22Rv1 (cell line): ENCODE data around the gene UBC.

Source experiments
- ZFX ChIP-seq: fragments of 450-650 bp; IDR thresholded peaks from 2 replicates; pipeline ENCODE4 v1.6.1; 2017; ENCODE audit warnings: antibody characterized with exemption, borderline replicate concordance
- TF ChIP-seq, protein P1 (sequence below): fragments of 450-650 bp; IDR thresholded peaks from 2 replicates; pipeline ENCODE4 v1.5.1; 2017; ENCODE audit warnings: mild to moderate bottlenecking

DNA sequence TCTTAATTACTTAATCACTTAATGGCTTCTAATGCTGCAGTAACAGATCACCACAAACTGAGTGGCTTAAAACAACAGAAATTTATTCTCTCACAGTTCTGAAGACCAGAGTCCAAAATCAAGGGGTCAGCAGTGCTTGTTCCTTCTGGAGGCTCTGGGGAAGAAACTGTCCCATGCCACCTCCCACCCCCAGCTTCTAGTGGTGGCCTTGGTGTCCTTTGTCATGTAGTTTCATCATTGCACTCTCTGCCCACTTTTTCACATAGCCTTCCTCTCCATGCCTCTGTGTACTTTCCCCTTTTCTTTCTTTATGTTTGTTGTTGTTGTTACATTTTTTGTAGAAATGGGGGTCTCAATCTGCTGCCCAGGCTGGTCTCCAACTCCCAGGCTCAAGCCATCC, 16.1 kb upstream of the UBC start:
- TF ChIP-seq, protein P1, sequence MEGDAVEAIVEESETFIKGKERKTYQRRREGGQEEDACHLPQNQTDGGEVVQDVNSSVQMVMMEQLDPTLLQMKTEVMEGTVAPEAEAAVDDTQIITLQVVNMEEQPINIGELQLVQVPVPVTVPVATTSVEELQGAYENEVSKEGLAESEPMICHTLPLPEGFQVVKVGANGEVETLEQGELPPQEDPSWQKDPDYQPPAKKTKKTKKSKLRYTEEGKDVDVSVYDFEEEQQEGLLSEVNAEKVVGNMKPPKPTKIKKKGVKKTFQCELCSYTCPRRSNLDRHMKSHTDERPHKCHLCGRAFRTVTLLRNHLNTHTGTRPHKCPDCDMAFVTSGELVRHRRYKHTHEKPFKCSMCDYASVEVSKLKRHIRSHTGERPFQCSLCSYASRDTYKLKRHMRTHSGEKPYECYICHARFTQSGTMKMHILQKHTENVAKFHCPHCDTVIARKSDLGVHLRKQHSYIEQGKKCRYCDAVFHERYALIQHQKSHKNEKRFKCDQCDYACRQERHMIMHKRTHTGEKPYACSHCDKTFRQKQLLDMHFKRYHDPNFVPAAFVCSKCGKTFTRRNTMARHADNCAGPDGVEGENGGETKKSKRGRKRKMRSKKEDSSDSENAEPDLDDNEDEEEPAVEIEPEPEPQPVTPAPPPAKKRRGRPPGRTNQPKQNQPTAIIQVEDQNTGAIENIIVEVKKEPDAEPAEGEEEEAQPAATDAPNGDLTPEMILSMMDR = no peak
- TF ChIP-seq ZFX = no peak
